MM.1S (cell line): ENCODE results near the gene CDC20.

Experiments used
- DNase-seq: peaks from one replicate; pipeline ENCODE4 v3.0.0-alpha.2; 2015
- H2AFZ ChIP-seq: fragments of 300-600 bp; sonication (generic); 2 replicates; pipeline ENCODE4 v1.6.0; 2016; ENCODE audit warnings: antibody characterized with exemption, low read length
- H3F3A ChIP-seq: fragments of 300-600 bp; sonication (generic); 2 replicates; pipeline ENCODE4 v1.6.1; 2016; ENCODE audit warnings: mild to moderate bottlenecking, antibody characterized with exemption, low read length, moderate library complexity, mixed read lengths; ENCODE audit not compliant: insufficient read depth
- H3K27ac ChIP-seq: fragments of 300-600 bp; sonication (generic); 2 replicates; pipeline ENCODE4 v1.5.1; 2016; ENCODE audit warnings: mild to moderate bottlenecking, low read length
- H3K27me3 ChIP-seq: fragments of 300-600 bp; sonication (generic); replicated peaks from 2 replicates; pipeline ENCODE4 v1.6.0; 2016; ENCODE audit warnings: low read length; ENCODE audit not compliant: insufficient read depth
- H3K36me3 ChIP-seq: fragments of 300-600 bp; sonication (generic); replicated peaks from 2 replicates; pipeline ENCODE4 v1.6.1; 2016; ENCODE audit warnings: mild to moderate bottlenecking, low read length, mixed read lengths; ENCODE audit not compliant: insufficient read depth
- H3K4me1 ChIP-seq: fragments of 300-600 bp; sonication (generic); 2 replicates; pipeline ENCODE4 v1.6.1; 2016; ENCODE audit warnings: low read length, mixed read lengths
- H3K4me2 ChIP-seq: fragments of 300-600 bp; sonication (generic); 2 replicates; pipeline ENCODE4 v1.6.0; 2016; ENCODE audit warnings: low read depth, low read length
- H3K4me3 ChIP-seq: fragments of 300-600 bp; sonication (generic); 2 replicates; pipeline ENCODE4 v1.5.1; 2016; ENCODE audit warnings: low read length, mixed read lengths
- H3K79me2 ChIP-seq: fragments of 300-600 bp; sonication (generic); 2 replicates; pipeline ENCODE4 v1.6.1; 2016; ENCODE audit warnings: mixed run types, low read length, mixed read lengths
- H3K9ac ChIP-seq: fragments of 300-600 bp; sonication (generic); 2 replicates; pipeline ENCODE4 v1.6.1; 2016; ENCODE audit warnings: low read length, mixed read lengths
- H3K9me2 ChIP-seq: fragments of 300-600 bp; sonication (generic); replicated peaks from 2 replicates; pipeline ENCODE4 v1.6.1; 2016; ENCODE audit warnings: mild to moderate bottlenecking, low read length, mixed read lengths; ENCODE audit not compliant: insufficient read depth
- H3K9me3 ChIP-seq: fragments of 300-600 bp; sonication (generic); replicated peaks from 2 replicates; pipeline ENCODE4 v1.6.1; 2016; ENCODE audit warnings: mild to moderate bottlenecking, low read length, mixed read lengths; ENCODE audit not compliant: insufficient read depth
- H4K20me1 ChIP-seq: fragments of 300-600 bp; sonication (generic); 2 replicates; pipeline ENCODE4 v1.6.1; 2016; ENCODE audit warnings: mild to moderate bottlenecking, low read length, moderate library complexity, mixed read lengths; ENCODE audit not compliant: insufficient read depth
- CTCF ChIP-seq: fragments of 300-600 bp; sonication (generic); IDR thresholded peaks from 2 replicates; pipeline ENCODE4 v1.5.1; 2016; ENCODE audit warnings: antibody characterized with exemption, low read length, mixed read lengths
- EZH2 ChIP-seq: fragments of 300-600 bp; sonication (generic); optimal IDR thresholded peaks from 2 replicates; pipeline ENCODE3; 2017; ENCODE audit warnings: low read depth, mild to moderate bottlenecking, antibody characterized with exemption, low read length, mixed read lengths
- EZH2phosphoT487 ChIP-seq: fragments of 300-600 bp; sonication (generic); IDR thresholded peaks from 2 replicates; pipeline ENCODE4 v1.6.1; 2018; ENCODE audit warnings: antibody characterized with exemption, low read length

CDC20 gene

DNA sequence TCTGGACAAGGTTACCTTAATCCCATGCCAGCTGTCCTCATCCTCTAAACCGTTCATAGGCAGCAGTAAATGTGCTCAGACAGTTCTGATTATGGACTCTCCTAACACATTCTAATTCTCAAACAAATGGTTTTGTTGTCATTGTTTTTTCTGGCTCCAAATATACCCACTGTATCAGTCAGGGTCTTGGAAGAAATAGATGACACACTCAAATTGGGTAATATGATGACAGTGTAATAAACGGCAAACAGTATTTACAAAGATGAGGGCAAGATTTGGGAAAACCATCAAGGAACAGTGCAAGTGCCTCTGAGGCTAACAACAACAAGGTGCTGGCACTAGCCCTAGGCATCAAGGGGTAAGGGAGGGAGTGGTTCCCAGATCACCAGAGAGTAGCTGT, 4.3 kb upstream of the CDC20 start:
- H4K20me1 ChIP-seq: no peaks in the 10 kb centered on the region
- H3K9me2 ChIP-seq: no peaks in the 10 kb centered on the region
- H3K27me3 ChIP-seq: no peaks in the 10 kb centered on the region
- H3K27ac ChIP-seq: no peak overlapping the region
- H3K9ac ChIP-seq: no peak overlapping the region
- H3K9me3 ChIP-seq: no peaks in the 10 kb centered on the region
- no peak overlapping the region for H3K4me2 ChIP-seq
- peaks cover 8% of the 10 kb centered on the region for H3K79me2 ChIP-seq
- H3F3A ChIP-seq: peaks cover 15% of the 10 kb centered on the region
- no peak overlapping the region for H3K4me3 ChIP-seq
- no peaks in the 10 kb centered on the region for H3K36me3 ChIP-seq
- TF ChIP-seq EZH2phosphoT487 (no peak), EZH2 (no peak), CTCF (no peak)
- DNase-seq: no peak
- peaks cover 9% of the 10 kb centered on the region; the same call in 1 of the 2 replicates for H3K4me1 ChIP-seq
- no peak overlapping the region for H2AFZ ChIP-seq

DNA sequence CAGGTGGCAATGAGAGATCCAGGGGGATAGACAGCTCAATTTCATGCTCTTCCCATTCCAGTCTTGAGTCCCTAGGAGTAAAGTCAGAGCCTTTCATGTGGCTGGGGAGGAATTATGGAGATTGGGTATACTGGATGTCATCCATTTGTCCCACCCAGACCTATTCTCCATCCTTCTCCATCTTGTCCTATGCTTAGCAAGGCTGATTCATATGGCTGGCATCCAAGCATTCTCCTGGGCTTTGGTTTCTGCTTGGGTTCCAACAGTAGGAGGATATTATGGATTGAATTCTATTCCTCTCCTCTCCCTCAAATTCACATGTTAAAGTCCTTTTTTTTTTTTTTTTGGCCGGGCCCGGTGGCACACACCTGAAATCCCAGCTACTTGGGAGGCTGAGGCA, 3.8 kb upstream of the CDC20 start:
- H3K4me1 ChIP-seq: peaks cover 7% of the 10 kb centered on the region
- no peaks in the 10 kb centered on the region for H3K27me3 ChIP-seq
- DNase-seq: no peak
- no peaks in the 10 kb centered on the region for H4K20me1 ChIP-seq
- H3K36me3 ChIP-seq: no peaks in the 10 kb centered on the region
- no peaks in the 10 kb centered on the region for H3K9me2 ChIP-seq
- no peak overlapping the region for H3K9ac ChIP-seq
- no peak overlapping the region for H2AFZ ChIP-seq
- peaks cover 12% of the 10 kb centered on the region for H3K79me2 ChIP-seq
- H3K4me3 ChIP-seq: no peak overlapping the region
- no peak overlapping the region for H3K27ac ChIP-seq
- H3K9me3 ChIP-seq: no peaks in the 10 kb centered on the region
- peaks cover 10% of the 10 kb centered on the region for H3F3A ChIP-seq
- no peak overlapping the region for H3K4me2 ChIP-seq
- no peak for TF ChIP-seq EZH2phosphoT487
- TF ChIP-seq CTCF: no peak
- TF ChIP-seq EZH2: no peak

DNA sequence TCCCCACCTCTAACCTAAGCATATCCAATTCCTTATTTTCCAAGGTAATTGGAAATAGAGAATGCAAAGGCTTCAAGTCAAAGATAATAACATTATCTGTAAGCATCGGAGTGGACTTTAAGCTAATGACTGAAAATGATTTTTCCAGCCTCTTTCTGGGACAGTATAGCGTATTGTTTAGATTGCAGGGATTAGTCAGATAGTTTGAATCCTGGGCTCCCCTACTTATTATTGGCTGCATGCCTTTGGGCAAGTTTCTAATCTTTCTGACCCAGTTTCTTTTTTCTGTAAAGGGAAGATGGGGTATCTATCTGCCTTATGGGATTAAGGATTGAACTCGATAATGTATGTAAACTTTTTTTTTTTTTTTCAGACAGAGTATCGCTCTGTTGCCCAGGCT, 1.5 kb upstream of the CDC20 start:
- Histone ChIP-seq H3K79me2 (peaks cover 34% of the 10 kb centered on the region), H3K9me3 (no peaks in the 10 kb centered on the region), H3K4me3 (no peak overlapping the region), H3K36me3 (peaks cover 9% of the 10 kb centered on the region), H3K9ac (no peak overlapping the region), H3K4me1 (peaks cover 18% of the 10 kb centered on the region), H3K27me3 (no peaks in the 10 kb centered on the region), H2AFZ (no peak overlapping the region), H3K9me2 (no peaks in the 10 kb centered on the region), H3F3A (peaks cover 20% of the 10 kb centered on the region), H3K27ac (no peak overlapping the region), H3K4me2 (no peak overlapping the region), H4K20me1 (no peaks in the 10 kb centered on the region)
- no peak for DNase-seq
- TF ChIP-seq EZH2 (no peak), EZH2phosphoT487 (no peak), CTCF (no peak)
